22Rv1 (cell line): ENCODE data around the gene SLC22A31.

ENCODE experiments used
- ZFX ChIP-seq: fragments of 450-650 bp; IDR thresholded peaks from 2 replicates; pipeline ENCODE4 v1.6.1; 2017; ENCODE audit warnings: antibody characterized with exemption, borderline replicate concordance
- TF ChIP-seq, protein P1 (sequence below): fragments of 450-650 bp; IDR thresholded peaks from 2 replicates; pipeline ENCODE4 v1.5.1; 2017; ENCODE audit warnings: mild to moderate bottlenecking

DNA sequence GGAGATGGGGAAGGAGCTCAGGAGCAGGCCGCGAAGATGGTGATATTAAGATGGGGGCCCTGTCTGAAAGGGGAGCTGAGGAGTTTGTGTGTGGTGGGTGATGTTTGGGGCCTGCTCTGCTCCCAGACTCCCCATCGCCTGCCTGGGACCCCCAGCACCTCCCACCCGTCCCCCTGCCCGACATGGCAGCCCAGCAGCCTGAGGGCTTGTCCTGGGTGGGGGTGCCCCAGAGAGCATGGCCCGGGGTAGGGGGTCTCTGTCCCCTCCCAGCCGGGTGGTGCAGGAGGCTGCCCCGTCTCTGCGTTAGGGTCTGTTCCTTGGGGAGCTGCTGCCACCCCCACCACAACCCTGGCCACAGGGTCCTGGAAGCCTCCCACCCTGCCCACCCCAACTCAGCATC lies 23.6 kb downstream of the SLC22A31 start:
- TF ChIP-seq, protein P1, sequence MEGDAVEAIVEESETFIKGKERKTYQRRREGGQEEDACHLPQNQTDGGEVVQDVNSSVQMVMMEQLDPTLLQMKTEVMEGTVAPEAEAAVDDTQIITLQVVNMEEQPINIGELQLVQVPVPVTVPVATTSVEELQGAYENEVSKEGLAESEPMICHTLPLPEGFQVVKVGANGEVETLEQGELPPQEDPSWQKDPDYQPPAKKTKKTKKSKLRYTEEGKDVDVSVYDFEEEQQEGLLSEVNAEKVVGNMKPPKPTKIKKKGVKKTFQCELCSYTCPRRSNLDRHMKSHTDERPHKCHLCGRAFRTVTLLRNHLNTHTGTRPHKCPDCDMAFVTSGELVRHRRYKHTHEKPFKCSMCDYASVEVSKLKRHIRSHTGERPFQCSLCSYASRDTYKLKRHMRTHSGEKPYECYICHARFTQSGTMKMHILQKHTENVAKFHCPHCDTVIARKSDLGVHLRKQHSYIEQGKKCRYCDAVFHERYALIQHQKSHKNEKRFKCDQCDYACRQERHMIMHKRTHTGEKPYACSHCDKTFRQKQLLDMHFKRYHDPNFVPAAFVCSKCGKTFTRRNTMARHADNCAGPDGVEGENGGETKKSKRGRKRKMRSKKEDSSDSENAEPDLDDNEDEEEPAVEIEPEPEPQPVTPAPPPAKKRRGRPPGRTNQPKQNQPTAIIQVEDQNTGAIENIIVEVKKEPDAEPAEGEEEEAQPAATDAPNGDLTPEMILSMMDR = no peak
- no peak for TF ChIP-seq ZFX
